AG10803 (cell line): ENCODE measurements around the gene CDON.

Experiments
- DNase-seq: peaks from one replicate; pipeline ENCODE4 v3.0.0; 2010; ENCODE audit warnings: low read depth
- H3K4me3 ChIP-seq: 2 replicates; pipeline ENCODE4 v1.5.1; 2011; ENCODE audit warnings: mild to moderate bottlenecking, low read length, control low read depth
- TF ChIP-seq, protein P1 (sequence below): conservative IDR thresholded peaks from 2 replicates; pipeline ENCODE4 v1.5.1; 2011; ENCODE audit warnings: mild to moderate bottlenecking, low read length, control low read depth, inconsistent platforms

The CDON gene

GRCh38 chr11:125947419-125948277 is 115.0 kb downstream of the CDON start:
- H3K4me3 ChIP-seq = no peak overlapping the region
- TF ChIP-seq, protein P1, sequence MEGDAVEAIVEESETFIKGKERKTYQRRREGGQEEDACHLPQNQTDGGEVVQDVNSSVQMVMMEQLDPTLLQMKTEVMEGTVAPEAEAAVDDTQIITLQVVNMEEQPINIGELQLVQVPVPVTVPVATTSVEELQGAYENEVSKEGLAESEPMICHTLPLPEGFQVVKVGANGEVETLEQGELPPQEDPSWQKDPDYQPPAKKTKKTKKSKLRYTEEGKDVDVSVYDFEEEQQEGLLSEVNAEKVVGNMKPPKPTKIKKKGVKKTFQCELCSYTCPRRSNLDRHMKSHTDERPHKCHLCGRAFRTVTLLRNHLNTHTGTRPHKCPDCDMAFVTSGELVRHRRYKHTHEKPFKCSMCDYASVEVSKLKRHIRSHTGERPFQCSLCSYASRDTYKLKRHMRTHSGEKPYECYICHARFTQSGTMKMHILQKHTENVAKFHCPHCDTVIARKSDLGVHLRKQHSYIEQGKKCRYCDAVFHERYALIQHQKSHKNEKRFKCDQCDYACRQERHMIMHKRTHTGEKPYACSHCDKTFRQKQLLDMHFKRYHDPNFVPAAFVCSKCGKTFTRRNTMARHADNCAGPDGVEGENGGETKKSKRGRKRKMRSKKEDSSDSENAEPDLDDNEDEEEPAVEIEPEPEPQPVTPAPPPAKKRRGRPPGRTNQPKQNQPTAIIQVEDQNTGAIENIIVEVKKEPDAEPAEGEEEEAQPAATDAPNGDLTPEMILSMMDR = no peak
- no peak for DNase-seq

DNA sequence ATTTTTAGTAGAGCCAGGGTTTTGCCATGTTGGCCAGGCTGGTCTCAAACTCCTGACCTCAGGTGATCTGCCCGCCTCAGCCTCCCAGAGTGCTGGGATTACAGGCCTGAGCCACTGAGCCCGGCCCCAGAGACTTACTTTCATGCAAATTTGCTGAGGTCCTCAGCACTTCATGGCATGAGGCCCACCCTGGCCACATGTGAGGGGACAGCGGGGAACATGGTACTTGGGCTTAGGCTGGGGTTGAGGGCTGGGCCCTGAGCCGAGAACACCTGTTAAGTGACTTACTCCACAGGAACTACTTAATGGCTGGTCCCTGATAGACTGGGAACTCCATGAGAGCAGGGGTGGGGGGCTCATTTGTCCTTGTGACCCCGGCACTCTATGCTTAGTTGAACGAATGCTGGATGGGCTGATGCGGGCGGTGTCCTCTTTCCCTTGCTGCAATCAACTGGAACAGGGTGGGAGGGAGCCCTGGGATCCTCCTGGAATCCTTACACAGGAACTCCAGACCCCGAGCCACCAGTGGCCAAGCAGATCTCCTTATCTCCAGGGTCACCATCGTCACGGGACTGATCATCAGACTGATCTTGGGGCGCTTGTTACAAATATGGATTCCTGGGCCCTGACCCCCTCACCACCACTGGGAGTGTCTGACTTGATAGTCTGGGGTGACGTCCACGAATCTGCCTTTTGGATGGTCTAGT is 115.8 kb downstream of the CDON start:
- H3K4me3 ChIP-seq = no peak overlapping the region
- no peak for DNase-seq
- TF ChIP-seq, protein P1 = no peak

GRCh38 chr11:125945797-125946520 is 116.7 kb downstream of the CDON start, which contains the start of gene VSIG10L2:
Gene VSIG10L2, plus strand, starts transcription at chr11:125946044. Its CDS starts 12 bp downstream, at chr11:125946056.
- DNase-seq = no peak
- TF ChIP-seq, protein P1 = no peak
- no peak within 1 kb of the TSS for H3K4me3 ChIP-seq

DNA sequence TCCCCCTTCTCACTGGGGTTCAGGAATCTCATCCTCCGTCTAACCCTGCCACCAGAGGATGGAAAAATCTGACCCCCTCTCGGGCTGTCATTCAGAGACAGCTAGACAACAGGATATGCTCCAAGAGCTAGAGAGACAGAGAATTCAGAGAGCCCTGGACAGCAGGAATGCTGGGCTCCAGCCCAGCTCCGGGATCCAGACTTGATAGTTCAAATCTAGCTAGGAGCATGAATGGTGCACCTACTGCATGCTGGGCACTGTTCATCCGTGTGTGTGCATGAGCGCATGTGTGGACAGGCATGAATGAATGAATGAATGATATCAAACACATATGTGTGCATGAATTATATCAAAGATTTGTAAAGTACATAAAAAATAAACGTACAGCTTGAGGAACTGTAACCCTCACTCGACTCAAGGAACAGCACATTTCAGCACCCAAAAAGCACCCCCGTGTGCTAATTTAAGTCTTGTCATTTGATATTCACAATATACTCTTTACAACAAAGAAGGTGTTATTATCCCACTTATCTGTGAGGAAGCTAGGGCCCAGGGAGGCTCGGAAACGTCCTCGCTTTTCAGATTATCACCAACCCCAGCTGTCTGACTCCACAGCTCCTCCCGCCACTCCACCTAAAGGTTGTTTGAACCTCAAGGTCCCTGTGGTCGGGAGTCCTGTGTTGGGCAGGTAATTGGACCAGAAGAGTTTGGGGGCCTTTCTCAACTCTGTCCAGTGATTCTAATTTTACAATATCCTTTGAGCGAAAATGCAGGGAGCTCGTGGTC is 117.5 kb downstream of the CDON start:
- no peak overlapping the region for H3K4me3 ChIP-seq
- TF ChIP-seq, protein P1 = no peak
- DNase-seq = no peak

DNA sequence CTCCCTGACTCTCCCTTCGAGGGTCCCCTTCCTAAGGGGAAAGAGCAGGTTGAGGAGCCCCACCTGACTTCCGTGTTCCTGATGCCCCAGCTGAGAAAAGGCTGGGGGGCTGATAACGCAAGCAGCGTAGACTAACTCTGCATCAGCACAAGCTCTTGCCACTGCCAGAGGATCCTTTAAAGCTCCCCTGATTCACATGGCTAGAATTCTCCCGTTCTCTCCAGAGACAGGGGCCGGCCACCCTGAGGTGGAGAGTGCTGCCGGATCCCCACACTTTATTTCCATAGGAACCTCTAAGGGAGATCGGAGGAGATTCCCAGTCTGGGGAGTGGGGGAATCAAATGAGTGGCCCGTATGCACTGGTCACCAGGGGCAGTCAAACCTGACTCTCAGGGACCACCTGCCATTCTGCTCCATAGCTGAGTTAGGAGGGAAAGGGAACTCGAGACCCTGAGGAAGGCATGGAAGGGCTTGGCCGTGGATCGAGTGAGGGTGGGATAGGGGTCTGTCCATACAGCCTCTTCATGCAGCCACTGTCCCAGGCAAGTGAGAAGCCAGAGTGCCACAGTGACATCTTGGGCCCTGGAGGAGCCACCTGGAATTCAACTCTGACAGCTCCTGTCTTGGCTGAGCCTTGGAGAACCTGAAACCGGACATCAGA is 118.2 kb downstream of the CDON start:
- DNase-seq = no peak
- H3K4me3 ChIP-seq = no peak overlapping the region
- TF ChIP-seq, protein P1 = no peak
